Naive thymus-derived CD4-positive, alpha-beta T cell (primary cell): Measurements from ENCODE around the gene FAM117A. TPM values are rescaled to one million over a fixed set of nuclear protein-coding genes. Genes with fewer than 3 reads are reported as not detected.

ENCODE experiments used
- ATAC-seq: fragments of 150-1000 bp; cut with Tn5 transposase; 2 replicates; pipeline ENCODE4 v1.10.0; 2021; ENCODE audit warnings: mild to moderate bottlenecking, moderate library complexity
- CTCF ChIA-PET: fragments of 350-600 bp; sonication (Branson Sonifier 250); formaldehyde crosslinking; loops from one replicate; lab custom pipeline; 2021; ENCODE audit warnings: antibody characterized with exemption; lab: Charles Lee
- POLR2A ChIA-PET: fragments of 350-600 bp; sonication (Branson Sonifier 250); formaldehyde crosslinking; loops from one replicate; lab custom pipeline; 2021; ENCODE audit warnings: antibody characterized with exemption, inconsistent platforms; lab: Charles Lee
- DNase-seq, 9 donors: peaks; one replicate each; pipeline versions ENCODE4 v3.0.0 to v3.0.0-alpha.2; 2020 to 2022; ENCODE audit warnings: mixed read lengths in 1 of 9
- H3K27ac ChIP-seq: one replicate; pipeline ENCODE4 v1.7.0; 2013; ENCODE audit warnings: mild to moderate bottlenecking, low read depth, low read length, moderate library complexity
- H3K27me3 ChIP-seq, 2 donors: one replicate each; pipeline ENCODE4 v1.7.0; 2013; ENCODE audit warnings: low read length in 2 of 2, mild to moderate bottlenecking in 2 of 2, moderate library complexity in 2 of 2; ENCODE audit not compliant: control insufficient read depth in 2 of 2, insufficient read depth in 2 of 2
- H3K36me3 ChIP-seq, 3 experiments: 1 replicate in 2 of 3; 2 replicates in 1 of 3; pipeline ENCODE4 v1.7.0; 2013; ENCODE audit warnings: low read length in 3 of 3, mild to moderate bottlenecking in 3 of 3, moderate library complexity in 1 of 3; ENCODE audit not compliant: insufficient read depth in 3 of 3, control insufficient read depth in 2 of 3
- H3K4me1 ChIP-seq, 2 donors: one replicate each; pipeline ENCODE4 v1.7.0; 2013; ENCODE audit warnings: low read length in 2 of 2, mild to moderate bottlenecking in 2 of 2, moderate library complexity in 1 of 2; ENCODE audit not compliant: control insufficient read depth in 2 of 2, insufficient read depth in 2 of 2
- H3K4me3 ChIP-seq: 2 replicates; pipeline ENCODE4 v1.7.0; 2013; ENCODE audit warnings: mild to moderate bottlenecking, low read length
- H3K9me3 ChIP-seq, 3 experiments: 1 replicate in 2 of 3; 2 replicates in 1 of 3; pipeline ENCODE4 v1.7.0; 2013; ENCODE audit warnings: low read length in 3 of 3; ENCODE audit not compliant: control insufficient read depth in 2 of 3
- H3K27ac Mint-ChIP-seq, 9 donors: one replicate each; pipeline ENCODE4 v1.8.0; 2020 to 2022; ENCODE audit warnings: mixed read lengths in 9 of 9, mild to moderate bottlenecking in 8 of 9, moderate library complexity in 5 of 9, inconsistent platforms in 2 of 9
- H3K27me3 Mint-ChIP-seq, 5 donors: one replicate each; pipeline ENCODE4 v1.8.0; 2021 to 2022; ENCODE audit warnings: mixed read lengths in 5 of 5, mild to moderate bottlenecking in 1 of 5
- H3K36me3 Mint-ChIP-seq, 5 donors: one replicate each; pipeline ENCODE4 v1.8.0; 2020 to 2022; ENCODE audit warnings: mixed read lengths in 5 of 5, mild to moderate bottlenecking in 3 of 5, inconsistent platforms in 1 of 5
- H3K4me1 Mint-ChIP-seq, 7 donors: one replicate each; pipeline ENCODE4 v1.8.0; 2020 to 2022; ENCODE audit warnings: mixed read lengths in 7 of 7, mild to moderate bottlenecking in 3 of 7, inconsistent platforms in 1 of 7
- H3K4me3 Mint-ChIP-seq, 10 donors: one replicate each; pipeline ENCODE4 v1.8.0; 2020 to 2022; ENCODE audit warnings: mild to moderate bottlenecking in 10 of 10, mixed read lengths in 10 of 10, moderate library complexity in 6 of 10, inconsistent platforms in 2 of 10
- H3K9me3 Mint-ChIP-seq, 11 donors: one replicate each; pipeline ENCODE4 v1.8.0; 2020 to 2022; ENCODE audit warnings: mixed read lengths in 11 of 11, mild to moderate bottlenecking in 4 of 11, inconsistent platforms in 1 of 11, moderate library complexity in 1 of 11
- intact Hi-C, 2 donors: fragments of 100-400 bp; cut with micrococcal nuclease; formaldehyde crosslinking; loops; one replicate each; pipeline ENCODE4 v1.15.1; 2023
- polyA plus RNA-seq, 2 donors: library from polyadenylated mRNA; unstranded; fragments of 300-500 nt; fragmentation: Illumina TruSeq; gene quantifications; one replicate each; pipeline ENCODE4 v1.2.3, GENCODE V29; 2021
- total RNA-seq, 6 experiments: library from RNA in 5 of 6; stranded (reverse) in 5 of 6; gene quantifications; 1 replicate in 5 of 6; 2 replicates in 1 of 6; pipeline ENCODE4 v1.2.3 and lab custom pipeline; 2021 to 2026

FAM117A gene, protein sequence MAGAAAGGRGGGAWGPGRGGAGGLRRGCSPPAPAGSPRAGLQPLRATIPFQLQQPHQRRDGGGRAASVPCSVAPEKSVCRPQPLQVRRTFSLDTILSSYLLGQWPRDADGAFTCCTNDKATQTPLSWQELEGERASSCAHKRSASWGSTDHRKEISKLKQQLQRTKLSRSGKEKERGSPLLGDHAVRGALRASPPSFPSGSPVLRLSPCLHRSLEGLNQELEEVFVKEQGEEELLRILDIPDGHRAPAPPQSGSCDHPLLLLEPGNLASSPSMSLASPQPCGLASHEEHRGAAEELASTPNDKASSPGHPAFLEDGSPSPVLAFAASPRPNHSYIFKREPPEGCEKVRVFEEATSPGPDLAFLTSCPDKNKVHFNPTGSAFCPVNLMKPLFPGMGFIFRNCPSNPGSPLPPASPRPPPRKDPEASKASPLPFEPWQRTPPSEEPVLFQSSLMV
- total RNA-seq (10 to 100 TPM; 31.8 to 99.1 (median 58.5) TPM), polyA plus RNA-seq (10 to 100 TPM; 47.2 to 59.0 TPM), total RNA-seq (lab: John Stamatoyannopoulos, UW) (75.4 reads per million, percentile 79 among the genes with 10 or more reads in this experiment)

DNA sequence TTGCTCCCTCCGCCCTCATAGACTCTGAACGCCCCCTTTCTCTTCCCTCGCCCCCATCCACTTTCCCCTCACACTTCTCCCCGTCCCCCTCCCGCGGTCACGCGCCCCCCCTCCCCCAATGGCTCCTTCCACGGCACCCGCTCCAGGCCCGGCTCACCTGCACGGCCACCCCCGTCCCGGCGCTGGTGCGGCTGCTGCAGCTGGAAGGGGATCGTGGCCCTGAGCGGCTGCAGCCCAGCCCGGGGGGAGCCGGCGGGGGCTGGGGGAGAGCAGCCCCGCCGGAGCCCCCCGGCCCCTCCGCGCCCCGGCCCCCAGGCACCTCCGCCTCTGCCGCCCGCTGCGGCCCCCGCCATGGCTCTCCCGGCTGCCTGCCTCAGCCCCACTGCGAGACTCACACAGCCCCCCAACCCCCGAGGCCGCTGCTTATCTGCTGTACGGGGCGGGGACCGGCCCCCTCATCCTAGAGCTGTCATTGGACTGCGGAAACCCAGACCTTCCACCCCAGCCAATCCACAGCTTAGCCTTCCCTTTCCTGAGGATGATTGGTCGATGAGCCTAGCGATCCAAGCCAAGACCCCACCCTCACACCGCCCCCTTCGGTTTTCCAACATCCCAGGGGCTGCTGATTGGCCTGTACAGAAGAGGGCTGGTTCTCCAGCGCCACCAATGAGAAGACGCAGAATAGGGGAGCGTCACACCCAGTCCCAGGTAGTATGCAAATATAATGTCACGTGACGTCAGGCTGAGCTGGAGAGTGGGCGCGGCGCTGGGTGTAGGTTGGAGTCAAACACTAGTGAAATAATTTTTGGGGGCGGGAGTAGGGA is at the start of gene FAM117A:
FAM117A (minus strand) TSS at position 397 of the 824 bp plus-strand sequence; CDS start at position 353, 44 bp downstream.
- peak within 1 kb of the TSS; percentile 65 for H3K27ac ChIP-seq
- H3K27me3 Mint-ChIP-seq: peaks cover 0 to 35% (median 0%) of the 10 kb centered on the region in 5 donors
- ChIA-PET POLR2A (interaction anchor here (0.6 to 12.2 kb wide), 36 partner anchors 9 to 403 kb away, joined by 3 to 318 read pairs (median 5); partner anchors contain the start of genes KAT7, SLC35B1 and SPOP), CTCF (interaction anchor here (0.6 to 2.7 kb wide), 15 partner anchors 10 to 323 kb away, joined by 3 to 8 read pairs (median 5); partner anchors contain the start of gene SLC35B1)
- DNase-seq (peak; percentile 72 to 99 (median 98)), ATAC-seq (peak; percentile 93)
- peaks cover 0 to 7% (median 0%) of the 10 kb centered on the region in 11 donors for H3K9me3 Mint-ChIP-seq
- intact Hi-C loops: loop anchor here (1.0 to 2.0 kb wide), 8 partner anchors 15 to 87 kb away; partner anchors contain the start of genes KAT7 (in 2 of the 2) and SPOP (in 2 of the 2)
- no peaks in the 10 kb centered on the region for H3K9me3 ChIP-seq
- peak within 1 kb of the TSS; percentile 82 for H3K4me3 ChIP-seq
- peak within 1 kb of the TSS; percentile 62 to 96 (median 93) for H3K27ac Mint-ChIP-seq
- peaks cover 0 to 10% (median 4%) of the 10 kb centered on the region in 5 donors for H3K36me3 Mint-ChIP-seq
- H3K4me1 ChIP-seq: peaks cover 32 to 36% of the 10 kb centered on the region in 2 donors
- no peaks in the 10 kb centered on the region for H3K27me3 ChIP-seq
- peaks cover 0 to 6% (median 0%) of the 10 kb centered on the region in 3 experiments for H3K36me3 ChIP-seq
- peaks cover 35 to 52% (median 51%) of the 10 kb centered on the region in 7 donors for H3K4me1 Mint-ChIP-seq
- H3K4me3 Mint-ChIP-seq: peak within 1 kb of the TSS; percentile 92 to 99 (median 96)

- Histone ChIP-seq H3K36me3 (peaks cover 18 to 73% (median 20%) of the 10 kb centered on the region in 3 experiments), H3K4me3 (no peak overlapping the region), H3K27ac (no peak overlapping the region), H3K9me3 (no peaks in the 10 kb centered on the region), H3K27me3 (no peaks in the 10 kb centered on the region), H3K4me1 (no peaks in the 10 kb centered on the region)
- DNase-seq (no peak), ATAC-seq (no peak)
- intact Hi-C loops: no loop called here
- Mint-ChIP-seq H3K27ac (peak overlapping the region in 8 of 9 donors; percentile 9 to 82 (median 57)), H3K9me3 (no peaks in the 10 kb centered on the region), H3K36me3 (peaks cover 16 to 58% (median 29%) of the 10 kb centered on the region in 5 donors), H3K4me3 (no peak overlapping the region), H3K4me1 (peaks cover 11 to 64% (median 57%) of the 10 kb centered on the region in 7 donors), H3K27me3 (no peaks in the 10 kb centered on the region)
- ChIA-PET CTCF (no interaction called here), POLR2A (interaction anchor here (1.5 kb wide), 2 partner anchors 9 to 11 kb away, joined by 5 read pairs; no protein-coding TSS in a partner anchor)
Measured at GRCh38 chr17:49809056-49809455, 45.1 kb upstream of the FAM117A start.

DNA sequence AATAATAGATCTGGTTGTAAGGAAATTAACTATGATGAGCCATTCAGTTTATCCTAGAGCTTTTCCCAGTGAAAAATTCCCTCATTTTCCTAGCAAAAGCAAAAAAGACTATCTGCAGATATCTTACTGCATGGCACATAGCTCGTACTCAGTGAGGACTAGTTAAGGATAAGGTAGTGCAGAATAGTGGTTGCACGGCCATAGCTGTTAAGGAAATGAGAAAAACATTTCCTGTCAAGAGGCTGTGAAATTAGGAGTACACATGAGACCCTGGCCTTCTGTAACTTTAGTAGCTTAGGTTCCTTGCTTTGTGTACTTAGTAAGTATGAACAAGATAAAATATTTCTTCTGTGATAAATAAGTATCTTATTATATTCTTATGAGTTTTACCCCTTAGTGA is 34.8 kb upstream of the FAM117A start:
- Histone ChIP-seq H3K4me1 (peaks cover 10 to 21% of the 10 kb centered on the region in 2 donors), H3K4me3 (no peak overlapping the region), H3K27ac (no peak overlapping the region), H3K27me3 (no peaks in the 10 kb centered on the region), H3K9me3 (no peaks in the 10 kb centered on the region), H3K36me3 (peaks cover 19 to 66% (median 27%) of the 10 kb centered on the region in 3 experiments)
- ATAC-seq (no peak), DNase-seq (no peak)
- H3K9me3 Mint-ChIP-seq: peaks cover 0 to 2% (median 0%) of the 10 kb centered on the region in 11 donors
- CTCF ChIA-PET: interaction anchor here (0.6 to 1.3 kb wide), 2 partner anchors 19 to 528 kb away, joined by 3 to 5 read pairs; no protein-coding TSS in a partner anchor
- peaks cover 28 to 59% (median 54%) of the 10 kb centered on the region in 7 donors for H3K4me1 Mint-ChIP-seq
- H3K27ac Mint-ChIP-seq: peak overlapping the region in 6 of 9 donors; percentile 7 to 77 (median 27)
- H3K27me3 Mint-ChIP-seq: no peaks in the 10 kb centered on the region
- POLR2A ChIA-PET: interaction anchor here (0.8 to 1.7 kb wide), 7 partner anchors 9 to 51 kb away, joined by 3 to 6 read pairs (median 3); partner anchors contain the start of gene KAT7
- intact Hi-C loops: no loop called here
- peak overlapping the region in 7 of 10 donors; percentile 4 to 44 (median 33) for H3K4me3 Mint-ChIP-seq
- H3K36me3 Mint-ChIP-seq: peaks cover 14 to 39% (median 34%) of the 10 kb centered on the region in 5 donors

DNA sequence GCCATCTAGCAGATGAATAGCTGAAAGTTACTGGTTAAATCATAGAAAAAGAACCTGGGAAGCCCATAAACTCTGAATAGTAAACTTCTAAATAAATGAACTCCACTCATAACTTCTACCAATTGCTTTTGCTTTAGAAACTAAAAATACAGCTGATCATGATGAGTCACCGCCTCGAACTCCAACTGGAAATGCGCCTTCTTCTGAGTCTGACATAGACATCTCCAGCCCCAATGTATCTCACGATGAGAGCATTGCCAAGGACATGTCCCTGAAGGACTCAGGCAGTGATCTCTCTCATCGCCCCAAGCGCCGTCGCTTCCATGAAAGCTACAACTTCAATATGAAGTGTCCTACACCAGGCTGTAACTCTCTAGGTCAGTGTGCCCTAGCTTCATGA is 34.3 kb upstream of the FAM117A start:
- POLR2A ChIA-PET: interaction anchor here (0.8 to 1.7 kb wide), 6 partner anchors 9 to 51 kb away, joined by 3 to 6 read pairs (median 4); partner anchors contain the start of gene KAT7
- ATAC-seq (no peak), DNase-seq (no peak)
- peaks cover 10 to 21% of the 10 kb centered on the region in 2 donors for H3K4me1 ChIP-seq
- no peaks in the 10 kb centered on the region for H3K27me3 ChIP-seq
- peaks cover 30 to 63% (median 57%) of the 10 kb centered on the region in 7 donors for H3K4me1 Mint-ChIP-seq
- H3K27me3 Mint-ChIP-seq: no peaks in the 10 kb centered on the region
- no peak overlapping the region for H3K4me3 ChIP-seq
- peaks cover 19 to 71% (median 27%) of the 10 kb centered on the region in 3 experiments for H3K36me3 ChIP-seq
- peaks cover 0 to 2% (median 0%) of the 10 kb centered on the region in 11 donors for H3K9me3 Mint-ChIP-seq
- H3K36me3 Mint-ChIP-seq: peaks cover 14 to 41% (median 34%) of the 10 kb centered on the region in 5 donors
- H3K9me3 ChIP-seq: no peaks in the 10 kb centered on the region
- peak overlapping the region in 7 of 10 donors; percentile 4 to 44 (median 33) for H3K4me3 Mint-ChIP-seq
- H3K27ac ChIP-seq: no peak overlapping the region
- intact Hi-C loops: no loop called here
- CTCF ChIA-PET: interaction anchor here (0.6 to 1.3 kb wide), 2 partner anchors 19 to 529 kb away, joined by 3 to 5 read pairs; no protein-coding TSS in a partner anchor
- peak overlapping the region in 6 of 9 donors; percentile 18 to 56 (median 27) for H3K27ac Mint-ChIP-seq

DNA sequence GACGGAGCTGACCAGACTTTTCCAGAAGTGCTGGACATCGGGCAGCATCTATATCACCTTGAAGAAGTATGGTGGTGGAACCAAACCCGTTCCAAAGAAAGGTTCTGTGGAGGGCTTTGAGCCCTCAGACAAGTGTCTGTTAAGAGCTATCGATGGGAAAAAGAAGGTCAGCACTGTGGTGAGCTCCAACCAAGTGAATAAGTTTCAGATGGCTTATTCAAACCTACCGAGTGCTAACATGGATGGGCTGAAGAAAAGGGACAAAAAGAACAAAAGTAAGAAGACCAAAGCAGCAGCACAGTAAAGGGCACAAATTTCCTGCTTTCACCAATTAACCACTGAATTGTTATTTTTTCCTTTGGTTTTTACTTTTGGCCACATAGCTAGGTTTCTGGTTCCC is 31.4 kb upstream of the FAM117A start:
- Histone ChIP-seq H3K4me3 (no peak overlapping the region), H3K36me3 (peaks cover 19 to 73% (median 29%) of the 10 kb centered on the region in 3 experiments), H3K9me3 (no peaks in the 10 kb centered on the region), H3K27ac (no peak overlapping the region), H3K4me1 (peaks cover 10 to 29% of the 10 kb centered on the region in 2 donors), H3K27me3 (no peaks in the 10 kb centered on the region)
- no peaks in the 10 kb centered on the region for H3K9me3 Mint-ChIP-seq
- H3K27me3 Mint-ChIP-seq: no peaks in the 10 kb centered on the region
- no peak for ATAC-seq
- CTCF ChIA-PET: no interaction called here
- POLR2A ChIA-PET: interaction anchor here (0.8 to 2.2 kb wide), 4 partner anchors 11 to 31 kb away, joined by 3 to 6 read pairs (median 4); partner anchors contain the start of gene FAM117A
- no peak for DNase-seq
- intact Hi-C loops: no loop called here
- peak overlapping the region in 5 of 10 donors; percentile 25 to 55 (median 36) for H3K4me3 Mint-ChIP-seq
- peaks cover 40 to 81% (median 79%) of the 10 kb centered on the region in 7 donors for H3K4me1 Mint-ChIP-seq
- H3K36me3 Mint-ChIP-seq: peaks cover 17 to 45% (median 39%) of the 10 kb centered on the region in 5 donors
- H3K27ac Mint-ChIP-seq: peak overlapping the region in 5 of 9 donors; percentile 32 to 73 (median 42)
